WERI-Rb-1 (cell line): Measurements from ENCODE around the gene LRBA.

Source experiments
- DNase-seq: peaks from one replicate; pipeline ENCODE4 v3.0.0-alpha.2; 2020
- H3K27ac ChIP-seq: fragments of 250-450 bp; sonication (Bioruptor Pico); 2 replicates; pipeline ENCODE4 v1.5.1; 2020; ENCODE audit warnings: mild to moderate bottlenecking, moderate library complexity
- H3K27me3 ChIP-seq: fragments of 250-450 bp; sonication (Bioruptor Pico); 2 replicates; pipeline ENCODE4 v1.5.1; 2021; ENCODE audit warnings: mild to moderate bottlenecking, low read depth, moderate library complexity; ENCODE audit not compliant: insufficient read depth, severe bottlenecking
- H3K36me3 ChIP-seq: fragments of 250-450 bp; sonication (Bioruptor Pico); 2 replicates; pipeline ENCODE4 v1.5.1; 2020; ENCODE audit warnings: mild to moderate bottlenecking, moderate library complexity
- H3K4me3 ChIP-seq: 2 replicates; pipeline ENCODE4 v1.5.1; 2011; ENCODE audit warnings: low read depth, mild to moderate bottlenecking, control low read depth, low read length
- H3K9me3 ChIP-seq: fragments of 250-450 bp; sonication (Bioruptor Pico); 2 replicates; pipeline ENCODE4 v1.5.1; 2021; ENCODE audit warnings: mild to moderate bottlenecking, moderate library complexity; ENCODE audit not compliant: severe bottlenecking
- CTCF ChIP-seq: IDR thresholded peaks from 2 replicates; pipeline ENCODE4 v1.5.1; 2011; ENCODE audit warnings: low read depth, mild to moderate bottlenecking, control low read depth, inconsistent platforms, low read length

LRBA gene

DNA sequence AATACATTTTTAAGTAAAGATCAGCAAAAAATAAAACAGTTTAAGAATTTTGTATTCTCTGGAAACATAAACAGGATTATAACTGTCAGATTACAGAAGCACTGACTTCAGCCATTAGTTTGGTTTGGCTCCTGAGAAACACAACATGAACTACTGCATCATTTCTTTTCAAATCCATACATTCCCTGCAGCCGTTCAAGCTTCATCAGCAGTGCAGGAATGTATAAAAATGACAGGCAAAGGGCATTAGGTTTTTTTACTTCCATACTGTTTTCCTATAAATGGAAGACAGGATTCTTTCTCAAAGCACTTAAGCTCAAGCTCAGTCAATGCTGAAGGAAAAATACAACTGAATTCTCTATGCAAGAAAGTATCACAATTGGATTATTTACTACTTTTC is 437.3 kb downstream of the LRBA start:
- TF ChIP-seq CTCF: no peak
- DNase-seq: no peak
- no peak overlapping the region for H3K27ac ChIP-seq
- H3K9me3 ChIP-seq: no peaks in the 10 kb centered on the region
- H3K4me3 ChIP-seq: no peak overlapping the region
- no peaks in the 10 kb centered on the region for H3K27me3 ChIP-seq
- H3K36me3 ChIP-seq: peaks cover 6% of the 10 kb centered on the region

DNA sequence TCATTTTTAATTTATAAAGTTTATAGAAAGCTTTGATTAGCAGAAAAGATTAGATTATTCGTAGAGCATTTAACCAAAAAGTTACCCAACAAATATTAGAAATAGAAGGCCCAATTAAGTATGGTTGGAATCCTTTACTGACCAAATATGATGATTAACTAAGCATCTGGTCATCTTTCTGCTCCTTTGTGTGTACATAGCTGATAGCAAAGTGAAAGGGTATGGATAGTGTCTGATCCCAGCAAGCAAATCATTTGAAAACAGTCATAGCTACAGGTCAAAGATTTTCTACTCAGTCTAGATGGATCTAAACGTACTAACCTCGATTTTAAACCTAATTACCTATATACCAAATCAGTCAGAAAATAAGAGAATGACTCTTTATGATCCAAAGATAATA is 440.4 kb downstream of the LRBA start:
- Histone ChIP-seq H3K36me3 (no peaks in the 10 kb centered on the region), H3K4me3 (no peak overlapping the region), H3K27me3 (no peaks in the 10 kb centered on the region), H3K27ac (no peak overlapping the region), H3K9me3 (no peaks in the 10 kb centered on the region)
- TF ChIP-seq CTCF: no peak
- no peak for DNase-seq

GRCh38 chr4:150573534-150573933 is 441.6 kb downstream of the LRBA start:
- H3K4me3 ChIP-seq: no peak overlapping the region
- H3K9me3 ChIP-seq: no peaks in the 10 kb centered on the region
- H3K27me3 ChIP-seq: no peaks in the 10 kb centered on the region
- DNase-seq: no peak
- H3K36me3 ChIP-seq: no peaks in the 10 kb centered on the region
- no peak for TF ChIP-seq CTCF
- no peak overlapping the region for H3K27ac ChIP-seq

GRCh38 chr4:150572704-150573504 is 442.2 kb downstream of the LRBA start:
- TF ChIP-seq CTCF: no peak
- no peak overlapping the region for H3K4me3 ChIP-seq
- no peaks in the 10 kb centered on the region for H3K9me3 ChIP-seq
- no peaks in the 10 kb centered on the region for H3K27me3 ChIP-seq
- no peak overlapping the region for H3K27ac ChIP-seq
- no peaks in the 10 kb centered on the region for H3K36me3 ChIP-seq
- DNase-seq: no peak

- TF ChIP-seq CTCF: no peak
- DNase-seq: no peak
- Histone ChIP-seq H3K27ac (no peak overlapping the region), H3K36me3 (no peaks in the 10 kb centered on the region), H3K27me3 (no peaks in the 10 kb centered on the region), H3K9me3 (no peaks in the 10 kb centered on the region), H3K4me3 (no peak overlapping the region)
Observed at GRCh38 chr4:150570862-150571261, 444.2 kb downstream of the LRBA start.
